H1 (cell line): ENCODE measurements around the gene SORBS1. TPM values are rescaled to one million over a fixed set of nuclear protein-coding genes. Genes with fewer than 3 reads are reported as not detected.

Experiments
- BCL11A ChIP-seq, 2 experiments: IDR thresholded peaks; one replicate each; pipeline ENCODE4 v1.6.1; 2011; ENCODE audit warnings: low read depth in 2 of 2, low read length in 2 of 2, mild to moderate bottlenecking in 2 of 2
- EP300 ChIP-seq, 2 experiments: IDR thresholded peaks; 1 replicate in 1 of 2; 2 replicates in 1 of 2; pipeline ENCODE4 v1.6.1; 2011 to 2012; ENCODE audit warnings: low read depth in 2 of 2, low read length in 2 of 2, mild to moderate bottlenecking in 2 of 2, borderline replicate concordance in 1 of 2, inconsistent platforms in 1 of 2, moderate library complexity in 1 of 2
- FOSL1 ChIP-seq: IDR thresholded peaks from 2 replicates; pipeline ENCODE4 v1.6.1; 2011; ENCODE audit warnings: mild to moderate bottlenecking, low read depth, low read length, moderate library complexity; ENCODE audit not compliant: insufficient read depth
- MAX ChIP-seq: IDR thresholded peaks from 2 replicates; pipeline ENCODE4 v1.6.1; 2012; ENCODE audit warnings: inconsistent platforms
- NRF1 ChIP-seq: IDR thresholded peaks from 2 replicates; pipeline ENCODE4 v1.6.1; 2011; ENCODE audit warnings: mild to moderate bottlenecking, low read depth, low read length, improper control_type of control experiment
- RFX5 ChIP-seq: IDR thresholded peaks from 2 replicates; pipeline ENCODE4 v1.6.1; 2011; ENCODE audit warnings: low read depth, low read length, improper control_type of control experiment, borderline replicate concordance
- TCF12 ChIP-seq: IDR thresholded peaks from 2 replicates; pipeline ENCODE4 v1.6.1; 2011; ENCODE audit warnings: low read depth, mild to moderate bottlenecking, low read length
- TEAD4 ChIP-seq: IDR thresholded peaks from 2 replicates; pipeline ENCODE4 v1.6.1; 2012; ENCODE audit warnings: low read depth, low read length, inconsistent platforms, mixed read lengths
- ZNF274 ChIP-seq: IDR thresholded peaks from 2 replicates; pipeline ENCODE4 v1.7.0; 2012; ENCODE audit warnings: low read length, borderline replicate concordance; ENCODE audit errors: extremely low read depth
- polyA plus RNA-seq, 7 experiments: library from polyadenylated mRNA; depleted of rRNA in 3 of 7; stranded (reverse) in 5 of 7; unstranded in 2 of 7; fragments of >200 nt in 5 of 7; fragments of 200-250 nt in 2 of 7; gene quantifications; 1 replicate in 5 of 7; 2 replicates in 1 of 7; 4 replicates in 1 of 7; pipeline versions ENCODE4 v1.2.1 to v1.2.3, GENCODE V29; 2011 to 2013; ENCODE audit warnings: missing spikeins in 2 of 7, mixed read lengths in 2 of 7
- total RNA-seq: library from RNA; stranded (reverse); fragmentation: NEBNext Ultra II Directional; extraction: Animal tissue kit (Norgen Biotek cat#: 25700); gene quantifications from 2 replicates; pipeline ENCODE4 v1.2.1, GENCODE V29; 2021
- TF ChIP-seq, protein P1 (sequence below): IDR thresholded peaks from 2 replicates; pipeline ENCODE4 v1.6.1; 2012; ENCODE audit warnings: low read length, inconsistent platforms

Gene SORBS1
- total and polyA plus RNA-seq, 2 of the 8 experiments (the other 6 are each of a cell fraction or from before 2014, with no cell fraction given) = 16.0 to 35.0 TPM

DNA sequence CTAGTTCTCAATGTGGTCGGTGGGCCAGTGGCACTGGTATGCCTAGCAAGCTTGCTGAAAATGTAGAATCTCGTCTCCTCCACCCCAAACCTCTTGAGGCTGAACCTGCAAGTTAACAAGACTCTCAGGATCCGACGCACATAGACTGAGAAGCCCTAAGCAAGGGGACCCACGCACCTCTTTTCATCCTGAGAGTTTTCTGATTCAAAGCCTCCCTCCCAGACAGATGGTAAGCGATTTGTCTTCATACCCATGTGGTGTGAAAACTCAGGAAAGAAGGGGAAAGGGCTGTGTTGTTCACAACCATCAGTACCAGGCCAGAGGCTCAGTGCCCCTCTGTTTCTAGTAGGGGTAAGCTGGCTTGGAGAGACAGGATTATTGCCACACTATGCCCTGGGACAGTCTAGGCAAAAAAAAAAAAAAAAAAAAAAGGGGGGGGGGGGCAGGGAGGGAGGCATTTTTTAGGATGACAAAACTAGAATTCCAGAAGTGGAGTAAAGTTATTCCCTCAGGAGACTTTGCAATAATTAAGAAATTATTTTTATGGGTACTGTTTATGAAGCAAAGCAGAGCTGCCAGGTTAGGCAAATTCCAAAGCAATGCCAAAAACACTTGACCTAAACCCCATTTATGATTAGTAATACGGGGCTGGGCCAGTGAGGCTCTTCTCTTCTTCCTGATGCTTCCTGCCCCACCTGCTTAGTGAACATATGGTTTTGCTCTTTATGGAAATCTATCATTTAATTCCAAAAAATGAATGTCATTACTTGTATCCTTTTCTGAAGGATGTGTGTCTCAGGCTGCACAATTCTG, 152.8 kb downstream of the SORBS1 start (continued):
- TF ChIP-seq, protein P1, sequence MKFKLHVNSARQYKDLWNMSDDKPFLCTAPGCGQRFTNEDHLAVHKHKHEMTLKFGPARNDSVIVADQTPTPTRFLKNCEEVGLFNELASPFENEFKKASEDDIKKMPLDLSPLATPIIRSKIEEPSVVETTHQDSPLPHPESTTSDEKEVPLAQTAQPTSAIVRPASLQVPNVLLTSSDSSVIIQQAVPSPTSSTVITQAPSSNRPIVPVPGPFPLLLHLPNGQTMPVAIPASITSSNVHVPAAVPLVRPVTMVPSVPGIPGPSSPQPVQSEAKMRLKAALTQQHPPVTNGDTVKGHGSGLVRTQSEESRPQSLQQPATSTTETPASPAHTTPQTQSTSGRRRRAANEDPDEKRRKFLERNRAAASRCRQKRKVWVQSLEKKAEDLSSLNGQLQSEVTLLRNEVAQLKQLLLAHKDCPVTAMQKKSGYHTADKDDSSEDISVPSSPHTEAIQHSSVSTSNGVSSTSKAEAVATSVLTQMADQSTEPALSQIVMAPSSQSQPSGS = no peak
- no peak for TF ChIP-seq FOSL1
- no peak for TF ChIP-seq RFX5
- no peak for TF ChIP-seq EP300 (IDR thresholded peaks at IDR 0.05; ENCODE audit: borderline replicate concordance in 1 of 2, low read depth in 2 of 2, low read length in 2 of 2)
- no peak for TF ChIP-seq ZNF274
- no peak for TF ChIP-seq NRF1
- TF ChIP-seq TCF12 = no peak
- no peak for TF ChIP-seq BCL11A (IDR thresholded peaks at IDR 0.05; ENCODE audit: low read depth in 2 of 2, low read length in 2 of 2)
- TF ChIP-seq MAX = no peak
- TF ChIP-seq TEAD4 = no peak
